Activated CD4-positive, alpha-beta T cell treated with anti-CD3 and anti-CD28 coated beads, Interleukin-2, Interleukin-6, amounts not matched to agents 100 ng/mL and 50 ng/mL, durations not matched to agents 16 hours and 8 hours (primary cell): ENCODE results near the gene ABCG4.
"Not testable (repeated sequence)": the region's sequence is repeated elsewhere in the genome, so short reads cannot be mapped to it uniquely, and the experiment has no call there.

ENCODE experiments used
- DNase-seq: peaks from one replicate; pipeline ENCODE4 v3.0.0-alpha.2; 2020

ABCG4 gene

DNA sequence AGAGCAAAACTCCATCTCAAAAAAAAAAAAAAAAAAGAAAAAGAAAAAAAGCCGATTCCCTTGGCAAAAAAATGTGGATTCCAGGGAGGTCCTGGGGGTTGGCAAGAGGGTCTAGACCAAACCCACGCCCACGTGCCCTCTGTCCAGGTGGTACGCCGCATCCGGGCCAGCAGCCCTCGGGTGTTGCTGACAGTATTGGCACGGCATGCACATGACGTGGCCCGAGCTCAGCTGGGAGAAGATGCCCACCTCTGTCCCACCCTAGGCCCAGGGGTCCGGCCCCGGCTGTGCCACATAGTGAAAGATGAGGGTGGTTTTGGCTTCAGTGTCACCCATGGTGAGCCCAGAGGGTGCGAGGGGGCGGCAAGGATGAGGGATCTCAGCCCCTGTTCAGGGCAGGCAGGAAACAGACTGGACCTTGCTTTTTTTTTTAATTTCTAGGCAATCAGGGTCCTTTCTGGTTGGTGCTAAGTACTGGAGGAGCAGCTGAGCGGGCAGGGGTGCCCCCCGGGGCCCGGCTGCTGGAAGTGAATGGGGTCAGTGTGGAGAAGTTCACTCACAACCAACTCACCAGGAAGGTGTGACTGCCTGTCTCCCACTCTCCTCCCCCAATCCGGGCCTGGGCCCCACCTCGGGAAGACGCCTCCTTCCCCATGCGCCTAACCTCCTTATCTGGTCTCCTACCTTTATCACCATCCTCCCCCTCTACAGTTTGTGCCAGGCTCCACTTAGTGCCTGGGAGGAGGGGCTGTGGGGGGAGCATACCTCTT, 38.5 kb downstream of the ABCG4 start:
- DNase-seq, result no peak

DNA sequence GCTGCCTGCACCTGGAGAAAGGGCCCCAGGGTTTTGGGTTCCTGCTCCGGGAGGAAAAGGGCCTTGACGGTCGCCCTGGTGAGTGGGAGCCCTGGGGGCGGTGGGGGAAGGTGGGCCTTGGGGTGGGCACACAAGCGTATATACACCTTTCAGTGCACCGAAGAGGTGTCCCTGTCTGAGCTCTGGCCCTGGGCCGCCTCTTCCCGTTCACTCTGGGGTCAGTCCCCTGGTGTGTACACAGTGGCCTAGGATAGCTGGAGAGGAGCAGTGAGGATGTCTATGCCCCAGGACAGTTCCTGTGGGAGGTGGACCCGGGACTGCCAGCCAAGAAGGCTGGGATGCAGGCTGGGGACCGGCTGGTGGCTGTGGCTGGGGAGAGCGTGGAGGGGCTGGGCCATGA, 39.2 kb downstream of the ABCG4 start:
- DNase-seq, result no peak

DNA sequence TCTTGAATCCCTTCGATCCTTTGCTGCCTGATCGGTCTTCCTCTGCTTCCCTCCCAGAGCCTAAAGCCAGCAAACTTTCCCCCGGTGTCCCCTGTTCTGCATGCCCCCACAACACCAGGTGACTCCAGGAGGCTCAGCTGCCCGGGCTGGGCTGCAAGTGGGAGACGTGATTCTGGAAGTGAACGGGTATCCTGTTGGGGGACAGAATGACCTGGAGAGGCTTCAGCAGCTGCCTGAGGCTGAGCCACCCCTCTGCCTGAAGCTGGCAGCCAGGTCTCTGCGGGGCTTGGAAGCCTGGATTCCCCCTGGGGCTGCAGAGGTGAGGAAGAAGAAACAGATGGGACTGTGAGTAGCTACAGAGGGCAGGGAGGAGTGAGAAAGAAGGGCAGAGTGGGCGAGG, 40.0 kb downstream of the ABCG4 start:
- DNase-seq, result no peak

DNA sequence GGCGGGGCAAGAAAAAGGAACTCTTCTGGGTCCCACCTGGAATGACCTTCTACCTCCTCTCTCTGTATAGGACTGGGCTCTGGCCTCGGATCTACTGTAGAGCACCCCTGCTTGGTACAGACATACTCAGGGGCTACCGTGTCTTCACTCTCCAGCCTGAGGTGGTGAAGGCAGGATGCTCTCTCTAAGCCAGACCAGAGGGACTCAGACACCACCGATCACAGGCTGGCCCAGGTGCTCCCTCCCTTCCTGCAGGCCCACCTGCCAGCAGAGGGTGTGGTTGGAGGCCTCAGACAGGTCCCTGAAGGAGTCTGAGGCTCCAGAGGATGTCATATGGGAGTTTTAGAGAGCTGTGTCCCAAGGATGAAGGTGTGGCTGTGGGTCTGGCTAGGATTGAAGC, 40.5 kb downstream of the ABCG4 start:
- DNase-seq, result no peak

DNA sequence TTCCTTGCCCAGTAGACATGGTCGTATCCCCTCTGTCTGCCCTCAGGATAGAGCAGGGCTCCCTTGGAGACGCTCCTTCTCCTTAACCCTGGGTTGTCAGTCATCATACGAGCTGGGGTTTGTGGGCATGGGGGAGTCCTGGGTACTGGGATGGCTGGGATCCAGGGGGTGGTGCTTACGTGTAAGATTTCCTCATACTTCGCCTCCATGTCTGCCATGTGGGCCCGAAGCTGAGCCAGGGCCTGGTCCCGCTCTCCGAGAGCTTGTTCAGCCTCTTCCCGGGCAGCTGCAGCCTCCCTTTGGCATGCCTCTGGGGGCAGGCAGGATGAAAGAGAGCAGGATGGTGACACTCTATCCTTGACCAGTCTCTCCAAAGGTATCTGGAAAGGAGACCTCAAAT, 41.7 kb downstream of the ABCG4 start:
- no peak for DNase-seq

DNA sequence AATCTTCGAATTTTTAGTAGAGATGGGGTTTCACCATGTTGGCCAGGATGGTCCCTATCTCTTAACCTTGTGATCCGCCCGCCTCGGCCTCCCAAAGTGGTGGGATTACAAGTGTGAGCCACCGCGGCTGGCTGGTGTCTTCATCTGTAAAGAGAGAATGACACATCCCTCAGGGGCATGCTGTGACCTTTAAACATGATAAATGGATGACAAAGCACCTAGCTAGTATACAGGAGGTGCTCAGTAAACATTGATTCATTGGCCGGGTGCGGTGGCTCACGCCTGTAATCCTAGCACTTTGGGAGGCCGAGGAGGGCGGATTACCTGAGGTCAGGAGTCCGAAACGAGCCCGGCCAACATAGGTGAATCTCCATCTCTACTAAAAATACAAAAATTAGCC, 42.4 kb downstream of the ABCG4 start:
- not testable (repeated sequence) for DNase-seq

DNA sequence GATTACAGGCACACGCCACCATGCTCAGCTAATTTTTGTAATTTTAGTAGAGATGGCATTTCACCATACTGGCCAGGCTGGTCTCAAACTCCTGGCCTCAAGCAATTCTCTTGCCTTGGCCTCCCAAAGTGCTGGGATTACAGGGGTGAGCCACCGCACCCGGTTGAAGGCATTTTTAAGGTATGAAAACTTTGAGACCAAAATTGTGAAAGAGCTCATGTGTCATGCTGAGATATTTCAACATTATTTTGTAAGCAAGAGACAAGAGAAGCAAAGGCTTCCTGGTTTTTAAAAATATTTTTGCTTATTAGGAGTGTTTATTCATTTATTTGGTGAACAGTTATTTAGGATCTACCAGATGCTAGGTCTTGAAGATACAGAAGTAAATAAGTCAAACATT, 43.3 kb downstream of the ABCG4 start:
- DNase-seq, result no peak

DNA sequence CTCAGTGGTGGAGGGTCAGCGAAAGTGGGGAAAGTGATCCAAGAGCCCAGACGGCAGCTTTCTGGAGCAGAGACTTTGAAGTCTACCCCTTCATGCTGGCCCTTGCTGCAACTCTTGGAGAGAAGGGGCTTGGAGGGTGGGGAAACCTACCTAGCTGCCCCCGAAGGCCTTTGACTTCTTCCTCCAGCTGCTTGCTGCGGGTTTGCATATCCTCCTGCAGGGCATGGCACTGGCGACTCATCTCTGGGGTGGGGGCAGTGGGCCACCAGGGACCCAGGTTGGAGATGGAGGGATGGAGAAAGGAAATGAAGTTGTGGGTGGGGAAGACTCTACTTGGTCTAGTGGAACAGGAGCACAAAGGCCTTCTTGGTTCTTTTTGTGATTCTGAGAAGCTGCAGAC, 44.1 kb downstream of the ABCG4 start:
- no peak for DNase-seq

DNA sequence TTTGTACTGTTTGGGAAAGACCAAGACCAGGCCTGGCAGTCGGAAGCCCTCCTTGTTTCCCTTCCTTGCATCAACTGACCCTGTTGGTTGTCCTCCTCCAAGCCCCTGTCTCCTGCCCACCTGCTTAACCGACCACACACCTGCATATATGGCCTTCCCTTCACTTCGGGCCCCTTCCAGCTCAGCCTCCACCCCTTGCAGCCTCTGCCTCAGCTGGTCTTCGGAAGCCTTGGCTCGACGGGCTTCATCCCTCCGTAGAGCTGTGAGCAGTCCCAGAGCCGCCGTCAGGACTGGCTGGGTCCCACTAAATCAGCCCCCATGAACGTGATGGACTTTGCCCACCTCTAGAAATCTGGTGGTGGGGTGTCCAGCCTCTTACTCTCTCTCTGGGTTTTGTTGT, 44.8 kb downstream of the ABCG4 start:
- DNase-seq, result no peak

DNA sequence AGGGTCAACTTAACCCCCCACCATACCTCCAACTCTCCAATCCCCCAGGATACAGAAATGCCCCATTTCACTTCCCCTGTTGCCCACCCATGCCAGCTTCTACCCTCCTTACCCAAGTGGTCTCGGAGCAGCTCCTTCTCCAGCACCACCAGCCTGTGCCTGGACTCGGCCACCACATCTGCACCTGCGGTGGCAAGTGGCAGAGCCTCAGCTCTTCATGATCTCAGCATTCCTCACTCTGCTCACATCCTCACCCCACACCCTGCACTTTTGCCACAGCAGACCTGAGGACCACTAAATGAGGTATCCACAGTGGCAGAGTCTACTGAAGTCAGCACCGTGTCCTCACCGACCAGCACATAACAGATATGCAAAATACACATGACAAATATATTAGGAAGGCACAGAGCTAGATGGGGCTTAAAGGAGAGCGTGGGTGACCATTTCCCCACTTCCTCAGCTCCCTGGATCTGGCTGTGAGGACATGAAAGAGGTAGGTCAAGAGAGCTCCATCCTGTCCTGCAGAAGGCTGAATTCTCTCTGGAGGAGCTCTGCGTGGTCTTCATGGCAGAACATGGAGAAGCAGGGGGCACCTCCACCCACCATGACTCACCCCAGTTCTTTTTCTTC, 46.1 kb downstream of the ABCG4 start:
- no peak for DNase-seq

DNA sequence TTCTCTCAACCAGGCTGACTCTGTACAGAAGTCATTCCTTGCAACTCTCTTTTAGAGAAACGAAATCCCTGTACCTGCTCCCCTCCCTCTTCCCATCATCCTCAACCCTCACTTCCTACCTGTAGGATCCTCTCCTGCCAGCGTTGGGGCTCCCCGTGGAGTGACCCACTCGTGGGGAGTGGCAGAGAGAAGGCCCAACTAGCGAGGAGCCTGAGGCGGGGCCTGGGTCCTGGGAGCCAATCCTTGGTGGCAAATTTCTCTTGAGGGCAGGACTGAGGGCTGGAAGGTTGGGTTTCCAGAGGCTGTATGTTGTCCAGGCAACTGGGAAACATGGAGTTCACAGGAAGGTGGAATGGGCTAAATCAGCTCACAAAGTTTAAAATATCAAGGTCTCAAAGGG, 46.8 kb downstream of the ABCG4 start:
- no peak for DNase-seq

DNA sequence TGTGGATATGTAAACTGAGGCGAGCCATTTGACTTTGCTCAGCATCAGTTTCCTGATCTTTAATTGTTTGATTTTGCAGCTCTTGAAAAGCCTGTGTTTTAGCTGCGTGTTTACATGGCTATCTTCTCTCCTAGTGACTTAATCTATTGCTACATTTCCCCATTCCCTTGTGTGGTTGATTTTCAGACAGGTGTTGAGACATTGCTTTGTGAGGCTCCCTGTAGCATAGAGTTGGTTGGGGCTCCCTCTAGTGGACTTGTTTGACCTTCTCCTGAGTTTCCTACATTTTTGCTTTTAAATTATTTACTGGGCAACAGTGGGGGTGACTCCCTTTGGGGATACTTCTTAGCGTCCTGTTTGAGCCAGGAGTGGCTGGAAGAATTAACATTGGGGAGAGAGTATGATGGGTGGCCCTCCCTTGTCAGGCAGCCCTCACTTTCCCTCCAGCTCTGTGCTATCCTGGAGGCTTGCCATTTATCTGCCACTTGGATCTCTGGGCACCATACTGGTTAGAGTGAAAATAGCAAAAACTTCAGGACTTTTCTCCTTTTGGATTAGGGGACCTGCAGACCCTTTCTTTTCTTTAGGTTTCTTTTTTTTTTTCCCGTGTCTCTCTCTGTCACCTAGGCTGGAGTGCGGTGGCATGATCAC, 48.1 kb downstream of the ABCG4 start:
- DNase-seq, result peak; percentile 86

DNA sequence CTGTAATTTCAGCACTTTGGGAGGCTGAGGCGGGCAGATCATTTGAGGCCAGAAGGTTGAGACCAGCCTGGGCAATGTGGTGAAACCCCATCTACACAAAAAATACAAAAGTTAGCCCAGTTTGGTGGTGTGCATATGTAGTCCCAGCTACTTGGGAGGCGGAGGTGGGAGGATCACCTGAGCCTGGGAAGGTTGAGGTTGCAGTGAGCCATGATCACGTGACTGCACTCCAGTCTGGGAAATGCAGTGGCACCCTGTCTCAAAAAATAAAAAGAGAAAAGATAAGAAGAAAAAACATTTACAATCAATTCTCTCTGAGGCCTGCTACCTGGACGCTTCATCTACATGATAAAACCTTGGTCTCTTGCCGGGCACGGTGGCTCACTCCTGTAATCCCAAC, 50.1 kb downstream of the ABCG4 start:
- DNase-seq, result no peak

DNA sequence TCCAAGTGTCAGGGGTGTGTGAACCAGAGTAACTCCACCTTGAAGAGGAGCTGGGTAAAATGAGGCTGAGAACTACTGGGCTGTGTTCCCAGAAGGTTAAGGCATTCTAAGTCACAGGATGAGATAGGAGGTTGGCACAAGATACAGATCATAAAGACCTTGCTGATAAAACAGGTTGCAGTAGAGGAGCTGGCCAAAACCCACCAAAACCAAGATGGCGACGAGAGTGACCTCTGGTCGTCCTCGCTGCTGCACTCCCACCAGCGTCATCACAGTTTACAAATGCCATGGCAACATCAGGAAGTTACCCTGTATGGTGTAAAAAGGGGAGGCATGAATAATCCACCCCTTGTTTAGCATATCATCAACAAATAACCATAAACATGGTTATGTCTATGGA, 52.4 kb downstream of the ABCG4 start:
- not testable (repeated sequence) for DNase-seq

DNA sequence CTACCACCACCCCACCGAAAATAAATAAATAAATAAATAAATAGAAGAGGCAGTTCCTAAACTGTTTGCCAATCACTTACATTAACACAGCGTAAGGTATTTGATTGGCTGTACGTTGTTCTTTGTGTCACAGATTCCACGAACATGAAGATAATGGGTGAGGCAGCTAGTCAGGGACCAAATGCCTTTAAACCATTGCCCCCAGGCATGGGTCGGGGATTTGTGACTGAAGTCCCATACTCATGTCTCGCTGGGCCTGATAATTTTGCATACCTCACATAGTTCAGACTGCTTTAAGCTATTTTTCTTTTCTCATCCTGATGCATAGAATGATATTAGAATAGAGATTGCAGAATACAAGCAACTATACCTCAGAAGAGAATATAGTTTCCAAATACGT, 53.7 kb downstream of the ABCG4 start:
- DNase-seq, result no peak

DNA sequence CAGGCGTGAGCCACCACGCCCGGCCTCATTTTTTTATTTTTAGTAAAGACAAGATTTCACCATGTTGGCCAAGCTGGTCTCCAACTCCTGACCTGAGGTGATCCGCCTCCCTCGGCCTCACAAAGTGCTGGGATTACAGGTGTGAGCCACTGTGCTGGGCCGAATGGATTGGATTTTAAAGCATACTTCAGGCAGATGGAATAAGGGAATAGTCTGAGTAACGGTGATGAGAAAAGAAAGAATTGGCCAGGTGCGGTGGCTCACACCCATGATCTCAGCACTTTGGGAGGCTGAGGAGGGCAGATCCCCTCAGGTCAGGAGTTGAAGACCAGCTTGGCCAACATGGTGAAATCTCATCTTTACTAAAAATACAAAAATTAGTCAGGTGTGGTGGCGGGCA, 55.2 kb downstream of the ABCG4 start:
- DNase-seq, result no peak

DNA sequence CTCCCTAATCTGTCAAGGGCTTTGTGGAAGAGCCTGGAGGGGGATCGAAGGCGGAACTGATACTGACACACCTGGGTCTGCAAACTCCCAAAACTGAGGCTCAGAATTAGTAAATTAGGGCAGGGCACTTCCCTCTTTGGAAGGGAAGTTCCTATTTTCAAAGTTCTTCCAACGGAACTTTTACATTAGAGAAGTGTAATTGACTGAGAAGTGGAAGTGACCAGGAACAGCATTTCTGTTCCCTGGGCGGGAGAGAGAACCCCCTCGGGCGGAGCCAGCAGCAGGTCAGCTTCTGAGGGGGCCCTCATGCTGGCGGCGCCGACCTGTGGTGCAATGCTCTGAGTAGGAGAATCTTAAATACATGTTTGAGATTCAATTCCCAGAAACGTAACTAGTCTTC, 56.2 kb downstream of the ABCG4 start:
- no peak for DNase-seq

DNA sequence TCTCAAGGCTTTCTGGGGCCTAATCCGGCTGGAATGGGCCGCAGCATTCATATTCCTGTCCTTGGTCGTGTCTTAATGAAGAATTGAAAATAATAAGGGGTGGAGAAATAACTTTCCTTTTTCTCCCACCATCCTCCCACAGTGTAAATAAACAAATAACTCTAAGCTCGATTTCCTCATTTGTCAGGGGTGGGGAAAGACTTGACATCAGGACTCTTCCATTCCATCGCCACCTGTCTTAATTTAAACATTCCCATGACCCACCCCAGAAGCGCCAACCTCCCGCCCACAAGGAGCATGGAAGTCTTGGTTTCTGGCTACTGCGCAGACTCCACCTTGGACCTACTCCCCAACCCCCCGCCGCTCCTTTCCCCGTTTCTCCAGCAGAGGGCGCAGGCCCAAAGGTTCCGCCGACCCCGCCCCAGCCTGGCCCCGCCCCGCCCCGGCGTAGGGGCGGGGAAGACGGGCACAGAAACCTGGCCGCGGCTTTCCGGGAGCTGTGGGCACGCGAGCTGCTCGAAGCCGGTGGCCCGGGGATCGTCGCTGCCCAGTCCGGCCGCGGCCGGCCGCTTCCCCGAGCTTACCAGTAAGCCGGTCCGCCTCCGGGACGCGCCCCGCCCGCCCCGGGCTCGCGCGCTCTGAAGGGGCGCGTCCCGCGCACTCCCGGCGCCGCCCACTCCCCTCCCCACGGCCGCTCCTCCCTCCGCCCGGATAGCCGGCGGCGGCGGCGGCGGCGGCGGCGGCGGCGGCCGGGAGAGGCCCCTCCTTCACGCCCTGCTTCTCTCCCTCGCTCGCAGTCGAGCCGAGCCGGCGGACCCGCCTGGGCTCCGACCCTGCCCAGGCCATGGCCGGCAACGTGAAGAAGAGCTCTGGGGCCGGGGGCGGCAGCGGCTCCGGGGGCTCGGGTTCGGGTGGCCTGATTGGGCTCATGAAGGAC, 57.0 kb downstream of the ABCG4 start, which contains the start of gene CBL:
Gene CBL (plus strand): TSS at position 766 of the 937 bp plus-strand sequence. CDS start 79 bp downstream, at position 845.
- DNase-seq, result peak; percentile 97

DNA sequence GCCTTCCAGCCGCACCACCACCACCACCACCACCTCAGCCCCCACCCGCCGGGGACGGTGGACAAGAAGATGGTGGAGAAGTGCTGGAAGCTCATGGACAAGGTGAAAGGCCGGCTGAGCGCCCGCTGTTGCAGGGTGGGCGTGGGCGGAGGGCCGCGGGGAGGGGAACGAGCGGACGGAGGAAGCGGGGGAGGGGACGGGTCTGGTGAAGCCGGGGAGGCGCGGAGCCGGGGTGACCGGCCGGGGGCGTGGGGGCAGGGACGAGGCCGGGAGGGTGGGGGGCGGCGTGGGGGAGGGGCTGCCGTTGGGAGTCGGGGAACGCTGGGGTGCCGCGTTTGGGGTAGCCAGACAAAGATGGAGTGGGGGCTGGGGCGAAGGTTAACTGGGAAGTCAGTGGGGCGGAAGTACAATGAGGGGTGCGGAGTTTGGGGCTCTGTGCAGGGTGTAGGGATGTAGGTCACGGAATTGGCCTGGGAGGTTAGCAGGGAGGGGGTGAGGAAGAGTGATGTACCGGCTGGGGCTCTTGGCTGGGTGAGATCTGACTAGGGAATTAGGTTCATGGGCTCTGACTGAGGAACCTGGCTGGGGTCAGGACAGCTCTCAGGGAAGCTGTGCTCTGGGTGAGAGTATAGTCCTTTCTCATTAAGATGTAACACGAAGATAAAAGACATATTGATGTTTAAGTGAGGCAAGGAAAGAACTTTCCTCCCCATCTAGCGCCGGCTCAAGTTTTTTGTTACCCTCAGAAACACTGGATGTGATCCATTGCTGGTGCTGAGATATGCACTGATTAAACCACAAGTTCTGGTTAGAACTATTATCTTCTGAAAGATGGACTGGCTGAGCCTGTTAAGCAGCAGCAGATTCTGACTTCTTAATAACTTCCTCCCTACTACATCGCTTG, 57.9 kb downstream of the ABCG4 start:
- peak; percentile 58 for DNase-seq

DNA sequence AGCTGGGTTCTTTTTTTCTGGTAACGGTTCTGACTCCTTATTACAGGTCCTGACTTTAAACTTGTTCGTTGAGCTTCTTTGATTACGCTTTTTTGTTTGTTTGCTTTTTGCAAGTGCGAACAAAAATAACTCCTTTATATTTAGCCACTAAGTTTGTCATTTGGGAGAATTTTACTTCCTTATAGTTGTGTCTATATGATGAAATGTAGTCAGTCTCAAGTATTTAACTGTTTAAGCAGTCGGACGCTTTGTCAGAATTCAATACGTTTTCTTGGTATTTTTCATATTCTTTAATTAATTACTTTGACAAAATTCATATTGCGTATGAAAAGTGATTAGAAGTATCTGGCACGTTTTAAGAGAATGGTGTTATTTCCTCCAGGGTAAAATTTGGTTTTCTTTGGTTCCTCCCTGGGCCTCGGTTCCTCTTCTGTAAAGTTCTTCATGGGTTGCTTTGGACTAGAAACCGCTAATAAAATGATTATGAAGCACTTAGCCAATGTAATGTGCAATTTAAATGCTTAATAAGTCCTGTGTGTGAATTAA, 58.6 kb downstream of the ABCG4 start:
- DNase-seq, result no peak

DNA sequence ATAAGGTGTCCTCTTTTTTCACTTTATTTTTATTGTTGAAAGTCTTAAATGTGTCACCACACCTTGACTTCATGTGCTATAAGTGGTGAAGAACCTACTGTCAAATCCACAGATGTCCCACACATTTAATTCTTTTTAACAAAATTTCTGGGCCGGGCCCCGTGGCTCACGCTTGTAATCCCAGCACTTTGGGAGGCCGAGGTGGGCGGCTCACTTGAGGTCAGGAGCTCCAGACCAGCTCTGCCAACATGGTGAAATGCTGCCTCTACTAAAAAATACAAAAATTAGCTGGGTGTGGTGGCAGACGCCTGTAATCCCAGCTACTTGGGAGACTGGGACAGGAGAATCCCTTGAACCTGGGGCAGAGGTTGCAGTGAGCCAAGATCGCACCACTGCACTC, 60.3 kb downstream of the ABCG4 start:
- DNase-seq, result no peak

DNA sequence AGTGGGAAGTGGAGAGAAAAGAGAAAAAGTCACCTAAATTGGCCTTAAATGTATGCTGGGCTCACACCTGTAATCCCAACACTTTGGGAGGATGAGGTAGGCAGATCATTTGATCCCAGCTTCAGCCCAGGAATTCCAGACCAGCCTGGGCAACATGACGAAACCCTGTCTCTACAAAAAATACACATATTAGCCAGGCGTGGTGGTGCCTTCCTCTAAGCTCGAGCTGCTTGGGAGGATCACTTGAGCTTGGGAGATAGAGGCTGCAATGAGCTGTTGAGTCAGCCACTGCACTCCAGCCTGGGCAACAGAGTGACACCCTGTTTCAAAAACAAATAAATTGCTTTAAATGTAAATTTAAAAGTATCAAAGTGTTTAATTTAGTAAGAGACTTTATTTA, 61.2 kb downstream of the ABCG4 start:
- DNase-seq, result no peak
